DLD1 (cell line): Measurements from ENCODE around the gene CEP19.

Experiments
- in situ Hi-C: cut with HindIII; loops from 2 replicates; pipeline ENCODE4 v1.10.0; 2017; ENCODE audit warnings: low sequenced_read_pairs

CEP19 gene

GRCh38 chr3:196712514-196713413, 714 bp upstream of the CEP19 start:
- in situ Hi-C loops = no loop called here

GRCh38 chr3:196708467-196708866, 3.6 kb downstream of the CEP19 start:
- in situ Hi-C loops = no loop called here

- in situ Hi-C loops = no loop called here
Measured at GRCh38 chr3:196707566-196707965, 4.5 kb downstream of the CEP19 start.

GRCh38 chr3:196706731-196707130, 5.3 kb downstream of the CEP19 start:
- in situ Hi-C loops = no loop called here

- in situ Hi-C loops = no loop called here
Measured at GRCh38 chr3:196706327-196706726, 5.7 kb downstream of the CEP19 start.

- in situ Hi-C loops = no loop called here
Measured at GRCh38 chr3:196700801-196701200, 11.2 kb downstream of the CEP19 start.

- in situ Hi-C loops = no loop called here
Measured at GRCh38 chr3:196699749-196700148, 12.3 kb downstream of the CEP19 start.

- in situ Hi-C loops = no loop called here
Measured at GRCh38 chr3:196697270-196697669, 14.8 kb downstream of the CEP19 start.

GRCh38 chr3:196695849-196696226, 16.2 kb downstream of the CEP19 start:
- in situ Hi-C loops = no loop called here

- in situ Hi-C loops = no loop called here
Measured at GRCh38 chr3:196694941-196695848, 16.9 kb downstream of the CEP19 start.

- in situ Hi-C loops = no loop called here
Measured at GRCh38 chr3:196694202-196694638, 17.8 kb downstream of the CEP19 start.

- in situ Hi-C loops = no loop called here
Measured at GRCh38 chr3:196691386-196691785, 20.7 kb downstream of the CEP19 start.

- in situ Hi-C loops = loop anchor here (5.0 kb wide), 1 partner anchor 88 kb away; no protein-coding TSS in a partner anchor
Measured at GRCh38 chr3:196689941-196690660, 21.9 kb downstream of the CEP19 start.

- in situ Hi-C loops = loop anchor here (5.0 kb wide), 1 partner anchor 86 kb away; no protein-coding TSS in a partner anchor
Measured at GRCh38 chr3:196688349-196688748, 23.7 kb downstream of the CEP19 start.

GRCh38 chr3:196686436-196686835, 25.6 kb downstream of the CEP19 start:
- in situ Hi-C loops = loop anchor here (5.0 kb wide), 1 partner anchor 84 kb away; no protein-coding TSS in a partner anchor

- in situ Hi-C loops = loop anchor here (5.0 kb wide), 1 partner anchor 82 kb away; no protein-coding TSS in a partner anchor
Measured at GRCh38 chr3:196684548-196685407, 27.3 kb downstream of the CEP19 start.

- in situ Hi-C loops = no loop called here
Measured at GRCh38 chr3:196677931-196678330, 34.1 kb downstream of the CEP19 start.

- in situ Hi-C loops = no loop called here
Measured at GRCh38 chr3:196677353-196677752, 34.7 kb downstream of the CEP19 start.

- in situ Hi-C loops = no loop called here
Measured at GRCh38 chr3:196673632-196674031, 38.4 kb downstream of the CEP19 start.

- in situ Hi-C loops = no loop called here
Measured at GRCh38 chr3:196670339-196670738, 41.7 kb downstream of the CEP19 start.
